PC-9 (cell line): ENCODE data around the gene FLAD1. TPM values are rescaled to one million over a fixed set of nuclear protein-coding genes. Genes with fewer than 3 reads are reported as not detected.

Experiments
- BruUV-seq: library from RNA; stranded (reverse); fragments of 400-500 nt; replicated peaks from 2 replicates; lab custom pipeline; 2021; lab: Mats Ljungman, UMichigan
- CTCF ChIA-PET: fragments of 300-600 bp; sonication (Branson Sonifier 250); formaldehyde crosslinking; loops from one replicate; lab custom pipeline; 2022; ENCODE audit warnings: antibody characterized with exemption; lab: Charles Lee
- POLR2A ChIA-PET: fragments of 300-600 bp; sonication (Branson Sonifier 250); formaldehyde crosslinking; loops from one replicate; lab custom pipeline; 2022; ENCODE audit warnings: antibody characterized with exemption; ENCODE audit not compliant: unreplicated experiment; lab: Charles Lee
- DNase-seq, 2 experiments: peaks; one replicate each; pipeline versions ENCODE4 v3.0.0 to v3.0.0-alpha.2; 2015 to 2022; ENCODE audit warnings: mixed read lengths in 1 of 2
- H2AFZ ChIP-seq: fragments of 200-600 bp; sonication (generic); 2 replicates; pipeline ENCODE4 v1.8.1; 2017; ENCODE audit warnings: antibody characterized with exemption
- H3F3A ChIP-seq: fragments of 200-600 bp; sonication (generic); 2 replicates; pipeline ENCODE4 v1.8.1; 2017; ENCODE audit warnings: antibody characterized with exemption, mild to moderate bottlenecking, low read depth; ENCODE audit not compliant: insufficient read depth
- H3K27ac ChIP-seq: fragments of 200-600 bp; sonication (generic); 2 replicates; pipeline ENCODE4 v1.6.1; 2016; ENCODE audit warnings: mixed run types
- H3K27me3 ChIP-seq: fragments of 200-600 bp; sonication (generic); 2 replicates; pipeline ENCODE4 v1.6.1; 2016; ENCODE audit warnings: low read depth, mixed run types; ENCODE audit not compliant: insufficient read depth
- H3K36me3 ChIP-seq: fragments of 200-600 bp; sonication (generic); 2 replicates; pipeline ENCODE4 v1.6.1; 2016; ENCODE audit warnings: low read depth, mixed run types
- H3K4me1 ChIP-seq: fragments of 200-600 bp; sonication (generic); replicated peaks from 2 replicates; pipeline ENCODE4 v1.6.1; 2016; ENCODE audit warnings: mixed run types; ENCODE audit not compliant: insufficient read depth
- H3K4me2 ChIP-seq: fragments of 200-600 bp; sonication (generic); 2 replicates; pipeline ENCODE4 v1.6.1; 2017; ENCODE audit warnings: mixed run types
- H3K4me3 ChIP-seq: fragments of 200-600 bp; sonication (generic); 2 replicates; pipeline ENCODE4 v1.6.1; 2016; ENCODE audit warnings: mixed run types
- H3K79me2 ChIP-seq: fragments of 200-600 bp; sonication (generic); 2 replicates; pipeline ENCODE4 v1.6.1; 2017; ENCODE audit warnings: low read depth, mixed run types
- H3K9me2 ChIP-seq: fragments of 200-600 bp; sonication (generic); 2 replicates; pipeline ENCODE4 v1.8.1; 2017; ENCODE audit warnings: mild to moderate bottlenecking; ENCODE audit not compliant: insufficient read depth
- H3K9me3 ChIP-seq: fragments of 200-600 bp; sonication (generic); 2 replicates; pipeline ENCODE4 v1.8.1; 2016; ENCODE audit warnings: low read depth; ENCODE audit not compliant: insufficient read depth
- H4K20me1 ChIP-seq: fragments of 200-600 bp; sonication (generic); 2 replicates; pipeline ENCODE4 v1.8.1; 2017; ENCODE audit not compliant: insufficient read depth
- CTCF ChIP-seq: fragments of 200-600 bp; sonication (generic); conservative IDR thresholded peaks from 2 replicates; pipeline ENCODE4 v1.6.1; 2017; ENCODE audit warnings: mixed run types, antibody characterized with exemption, mild to moderate bottlenecking, moderate library complexity
- EZH2 ChIP-seq: fragments of 200-600 bp; sonication (generic); IDR thresholded peaks from 2 replicates; pipeline ENCODE4 v1.8.0; 2017; ENCODE audit warnings: antibody characterized with exemption, low read depth
- intact Hi-C: fragments of 100-400 bp; cut with micrococcal nuclease; formaldehyde crosslinking; loops from one replicate; pipeline ENCODE4 v1.10.0; 2022; ENCODE audit not compliant: unreplicated experiment
- microRNA-seq: library from miRNA; unstranded; fragments of <30 nt; microRNA quantifications from one replicate; pipeline ENCODE4 v1.2.0, GENCODE V29; 2021; ENCODE audit warnings: borderline number of aligned reads, borderline replicate concordance
- total RNA-seq: library from RNA; stranded (reverse); gene quantifications from 2 replicates; pipeline ENCODE4 v1.2.3, GENCODE V29; 2021

FLAD1 gene
- total RNA-seq, 1 experiment from 2014 or later, result 54.2 TPM

- TF ChIP-seq EZH2, result no peak
- TF ChIP-seq CTCF, result no peak
- Histone ChIP-seq H3K4me1 (peaks cover 28% of the 10 kb centered on the region), H4K20me1 (no peaks in the 10 kb centered on the region), H3K4me2 (peak overlapping the region; percentile 52), H3K9me2 (no peaks in the 10 kb centered on the region), H2AFZ (no peak overlapping the region), H3K27ac (peak overlapping the region; percentile 53), H3K79me2 (no peaks in the 10 kb centered on the region), H3K4me3 (peak overlapping the region; percentile 11; the same call in 1 of the 2 replicates), H3K36me3 (no peaks in the 10 kb centered on the region), H3K9me3 (no peaks in the 10 kb centered on the region), H3K27me3 (no peaks in the 10 kb centered on the region), H3F3A (peaks cover 25% of the 10 kb centered on the region)
- intact Hi-C loops, result loop anchor here (2.0 kb wide), 1 partner anchor 16 kb away; no protein-coding TSS in a partner anchor
- ChIA-PET CTCF (interaction anchor here (0.6 to 1.6 kb wide), 6 partner anchors 12 to 67 kb away, joined by 3 to 5 read pairs (median 4); partner anchors contain the start of gene ADAM15), POLR2A (interaction anchor here (0.5 to 0.7 kb wide), 6 partner anchors 16 to 336 kb away, joined by 3 to 5 read pairs (median 3); no protein-coding TSS in a partner anchor)
- BruUV-seq, result no TSS peak
- peak; percentile 71 to 86 for DNase-seq
Observed at GRCh38 chr1:155038602-155039307, 55.6 kb downstream of the FLAD1 start.

GRCh38 chr1:155039308-155039669 is 56.1 kb downstream of the FLAD1 start:
- no peak for DNase-seq
- Histone ChIP-seq H3K9me3 (no peaks in the 10 kb centered on the region), H3K27me3 (no peaks in the 10 kb centered on the region), H3K4me3 (no peak overlapping the region), H2AFZ (no peak overlapping the region), H3K9me2 (no peaks in the 10 kb centered on the region), H3K27ac (peak overlapping the region; percentile 53), H3K79me2 (no peaks in the 10 kb centered on the region), H3K4me1 (peaks cover 28% of the 10 kb centered on the region), H4K20me1 (no peaks in the 10 kb centered on the region), H3K36me3 (no peaks in the 10 kb centered on the region), H3F3A (peaks cover 25% of the 10 kb centered on the region), H3K4me2 (peak overlapping the region; percentile 52)
- BruUV-seq, result no TSS peak
- no peak for TF ChIP-seq EZH2
- no peak for TF ChIP-seq CTCF
- intact Hi-C loops, result loop anchor here (2.0 kb wide), 1 partner anchor 16 kb away; no protein-coding TSS in a partner anchor
- CTCF ChIA-PET, result interaction anchor here (0.8 to 1.6 kb wide), 3 partner anchors 12 to 46 kb away, joined by 3 to 5 read pairs (median 4); partner anchors contain the start of gene ADAM15
- POLR2A ChIA-PET, result interaction anchor here (0.7 kb wide), 2 partner anchors 107 to 171 kb away, joined by 3 to 25 read pairs; no protein-coding TSS in a partner anchor

GRCh38 chr1:155040358-155041093 is 57.4 kb downstream of the FLAD1 start:
- no peaks in the 10 kb centered on the region for H3K79me2 ChIP-seq
- TF ChIP-seq CTCF, result no peak
- TF ChIP-seq EZH2, result no peak
- no peaks in the 10 kb centered on the region for H3K36me3 ChIP-seq
- no peak overlapping the region for H2AFZ ChIP-seq
- no peak for DNase-seq
- H4K20me1 ChIP-seq, result no peaks in the 10 kb centered on the region
- H3K27ac ChIP-seq, result no peak overlapping the region
- no peaks in the 10 kb centered on the region for H3K27me3 ChIP-seq
- no TSS peak for BruUV-seq
- peaks cover 40% of the 10 kb centered on the region for H3K4me1 ChIP-seq
- H3K9me2 ChIP-seq, result no peaks in the 10 kb centered on the region
- peaks cover 25% of the 10 kb centered on the region for H3F3A ChIP-seq
- intact Hi-C loops, result no loop called here
- H3K4me2 ChIP-seq, result no peak overlapping the region
- H3K9me3 ChIP-seq, result no peaks in the 10 kb centered on the region
- CTCF ChIA-PET, result interaction anchor here (0.6 to 1.1 kb wide), 2 partner anchors 10 to 1474 kb away, joined by 3 to 4 read pairs; no protein-coding TSS in a partner anchor
- no peak overlapping the region for H3K4me3 ChIP-seq
- POLR2A ChIA-PET, result no interaction called here

Small RNAs within 50 kb of the gene (microRNA-seq; reads per million reads assigned to microRNA genes)
- gene MIR4258, result not detected

Other genes starting within 250 kb of the FLAD1 start
- 0.33 and 1.1 TPM in 2 replicates for gene KCNN3, start 113.1 kb upstream of the FLAD1 start, total RNA-seq
- gene PMVK, start 46.6 kb upstream of the FLAD1 start, total RNA-seq, result 27.1 and 38.2 TPM in 2 replicates
- gene PBXIP1, start 27.2 kb upstream of the FLAD1 start, total RNA-seq, result 36.3 and 40.2 TPM in 2 replicates
- 30.0 and 33.2 TPM in 2 replicates for gene PYGO2, start 21.6 kb upstream of the FLAD1 start, total RNA-seq
- 162 and 210 TPM in 2 replicates for gene SHC1, start 12.6 kb upstream of the FLAD1 start, total RNA-seq
- gene CKS1B, start 8.7 kb upstream of the FLAD1 start, total RNA-seq, result 236 and 300 TPM in 2 replicates
- gene LENEP, start 10.2 kb downstream of the FLAD1 start, total RNA-seq, result 1.2 and 1.3 TPM in 2 replicates
- gene ZBTB7B, start 19.5 kb downstream of the FLAD1 start, total RNA-seq, result 38.6 and 44.1 TPM in 2 replicates
- 4.4 and 4.7 TPM in 2 replicates for gene DCST2, start 50.4 kb downstream of the FLAD1 start, total RNA-seq
- gene DCST1, start 50.5 kb downstream of the FLAD1 start, total RNA-seq, result 0.22 and 0.43 TPM in 2 replicates
- gene ADAM15, start 68.0 kb downstream of the FLAD1 start, total RNA-seq, result 187 and 195 TPM in 2 replicates
- 14.0 and 17.3 TPM in 2 replicates for gene EFNA4, start 80.4 kb downstream of the FLAD1 start, total RNA-seq
- gene EFNA3, start 95.5 kb downstream of the FLAD1 start, total RNA-seq, result 6.7 and 8.8 TPM in 2 replicates
- 30.6 and 35.7 TPM in 2 replicates for gene EFNA1, start 144.5 kb downstream of the FLAD1 start, total RNA-seq
- 54.9 and 67.6 TPM in 2 replicates for gene SLC50A1, start 152.5 kb downstream of the FLAD1 start, total RNA-seq
- gene DPM3, start 157.2 kb downstream of the FLAD1 start, total RNA-seq, result 83.7 and 127 TPM in 2 replicates
- gene KRTCAP2, start 190.0 kb downstream of the FLAD1 start, total RNA-seq, result 112 and 156 TPM in 2 replicates
- gene TRIM46, start 190.5 kb downstream of the FLAD1 start, total RNA-seq, result 6.0 and 6.2 TPM in 2 replicates
- 45.4 and 58.8 TPM in 2 replicates for gene THBS3, start 224.6 kb downstream of the FLAD1 start, total RNA-seq
- 56.1 and 68.9 TPM in 2 replicates for gene MTX1, start 225.4 kb downstream of the FLAD1 start, total RNA-seq